GM12873 (cell line): ENCODE data around the gene FYCO1.

Experiments
- CTCF ChIP-seq: IDR thresholded peaks from 2 replicates; pipeline ENCODE4 v1.5.1; 2012; ENCODE audit warnings: low read depth, mild to moderate bottlenecking, moderate library complexity, low read length, control low read depth; ENCODE audit not compliant: insufficient read depth; ENCODE audit errors: missing control alignments

The FYCO1 gene

DNA sequence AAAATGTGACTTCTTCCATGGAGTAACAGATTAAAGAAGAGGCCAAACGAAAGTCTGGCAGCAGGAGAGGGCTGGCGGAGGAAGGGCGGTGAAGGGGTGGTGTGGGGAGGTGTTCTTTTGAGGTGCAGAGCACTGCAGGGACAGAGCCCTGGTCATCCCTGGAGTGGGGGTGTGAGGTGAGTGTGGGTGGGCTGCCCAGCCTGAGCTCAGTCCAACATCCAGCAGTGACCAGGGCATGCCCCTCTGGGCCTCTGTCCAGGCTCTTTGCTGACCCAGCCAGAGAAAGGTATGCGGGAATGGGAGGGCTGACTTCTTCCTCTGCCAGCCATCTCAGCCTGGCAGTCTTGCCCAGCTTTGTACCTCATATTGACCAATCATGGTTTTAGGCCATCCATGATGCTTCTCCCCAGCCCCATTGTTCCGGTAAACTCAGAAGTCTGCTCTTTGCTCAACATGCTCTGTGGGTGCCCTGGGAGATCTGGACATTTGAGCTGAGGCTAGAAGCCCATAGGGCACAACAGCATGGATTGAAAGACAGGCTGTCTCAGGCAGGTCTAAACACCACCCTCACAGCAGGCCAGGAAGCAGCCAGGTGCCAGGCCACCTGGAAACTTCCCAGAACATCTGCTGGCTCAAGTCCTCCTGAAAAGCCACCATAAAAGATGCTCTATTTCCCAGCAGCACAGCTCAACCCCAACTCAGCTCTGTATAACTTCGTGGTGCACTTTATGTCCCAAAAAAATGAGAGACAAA, 78.3 kb downstream of the FYCO1 start:
- TF ChIP-seq CTCF = no peak

- no peak for TF ChIP-seq CTCF
Observed at GRCh38 chr3:45915518-45916231, 79.9 kb downstream of the FYCO1 start.

DNA sequence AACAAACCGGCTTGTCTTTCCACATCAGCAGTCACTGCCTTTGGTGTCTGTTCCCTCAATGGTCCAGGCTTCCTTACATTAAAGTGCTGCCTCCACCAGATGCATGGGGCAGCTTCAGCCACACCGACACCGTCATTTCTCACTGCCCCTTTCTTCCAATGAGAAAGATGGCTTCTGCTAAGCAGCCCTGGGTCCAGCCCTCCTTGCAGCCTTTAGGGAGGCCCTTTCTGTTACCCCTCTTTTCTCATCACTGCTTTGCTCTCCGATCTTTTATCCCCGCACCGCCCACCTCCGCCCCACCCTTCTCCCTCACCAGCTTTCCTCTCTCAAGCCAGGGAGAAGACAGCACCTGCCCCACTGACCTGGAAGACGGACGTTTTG, 80.6 kb downstream of the FYCO1 start:
- TF ChIP-seq CTCF = no peak

DNA sequence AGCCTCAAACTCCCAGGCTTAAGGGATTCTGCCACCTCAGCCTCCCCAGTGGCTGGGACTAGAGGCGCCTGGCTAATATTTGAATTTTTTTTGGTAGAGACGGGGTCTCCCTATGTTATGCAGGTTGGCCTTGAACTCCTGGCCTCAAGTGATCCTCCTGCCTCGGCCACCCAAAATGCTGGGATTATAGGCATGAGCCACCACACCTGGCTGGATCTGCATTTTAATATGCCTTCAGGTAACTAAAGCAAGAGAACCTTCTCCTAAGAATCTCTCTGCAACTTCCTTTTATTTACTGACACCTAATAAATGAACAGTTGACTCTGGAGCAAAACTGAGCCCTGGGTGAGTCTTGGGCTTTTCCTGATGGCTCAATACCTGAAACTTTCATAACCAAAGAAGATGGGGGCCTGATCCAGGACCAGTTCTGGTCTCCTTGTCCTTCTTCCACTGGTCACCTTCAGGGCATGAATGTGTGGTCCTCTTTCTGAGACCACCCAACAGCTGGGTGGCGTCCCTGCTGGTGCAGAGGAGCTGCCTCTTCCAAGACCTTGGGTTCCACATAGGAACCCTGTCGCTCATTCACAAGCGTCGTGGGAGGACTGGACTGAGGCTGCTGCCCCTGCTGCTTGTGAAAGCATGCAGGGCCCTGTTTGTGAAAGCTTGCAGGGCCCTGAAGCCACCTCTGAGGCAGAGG, 81.1 kb downstream of the FYCO1 start:
- TF ChIP-seq CTCF = no peak

DNA sequence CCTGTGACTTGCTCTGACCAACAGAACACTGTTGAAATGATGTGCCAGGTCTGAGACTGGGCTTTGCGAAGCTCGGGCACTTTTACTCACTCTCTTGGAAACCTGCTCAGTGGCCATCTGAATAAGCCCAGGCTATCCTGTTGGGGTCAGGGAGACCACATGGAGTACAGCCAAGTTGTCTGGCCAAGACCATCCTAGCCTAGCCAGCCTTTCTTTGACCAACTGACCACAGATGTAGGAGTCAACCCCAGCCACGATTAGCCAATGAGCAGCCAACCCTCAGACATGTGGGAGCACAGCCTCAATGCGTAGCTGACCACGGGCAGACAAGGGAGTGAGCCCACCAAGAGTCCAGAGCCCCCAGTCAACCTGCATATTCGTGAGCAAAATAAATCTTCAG, 83.2 kb downstream of the FYCO1 start:
- TF ChIP-seq CTCF = no peak

DNA sequence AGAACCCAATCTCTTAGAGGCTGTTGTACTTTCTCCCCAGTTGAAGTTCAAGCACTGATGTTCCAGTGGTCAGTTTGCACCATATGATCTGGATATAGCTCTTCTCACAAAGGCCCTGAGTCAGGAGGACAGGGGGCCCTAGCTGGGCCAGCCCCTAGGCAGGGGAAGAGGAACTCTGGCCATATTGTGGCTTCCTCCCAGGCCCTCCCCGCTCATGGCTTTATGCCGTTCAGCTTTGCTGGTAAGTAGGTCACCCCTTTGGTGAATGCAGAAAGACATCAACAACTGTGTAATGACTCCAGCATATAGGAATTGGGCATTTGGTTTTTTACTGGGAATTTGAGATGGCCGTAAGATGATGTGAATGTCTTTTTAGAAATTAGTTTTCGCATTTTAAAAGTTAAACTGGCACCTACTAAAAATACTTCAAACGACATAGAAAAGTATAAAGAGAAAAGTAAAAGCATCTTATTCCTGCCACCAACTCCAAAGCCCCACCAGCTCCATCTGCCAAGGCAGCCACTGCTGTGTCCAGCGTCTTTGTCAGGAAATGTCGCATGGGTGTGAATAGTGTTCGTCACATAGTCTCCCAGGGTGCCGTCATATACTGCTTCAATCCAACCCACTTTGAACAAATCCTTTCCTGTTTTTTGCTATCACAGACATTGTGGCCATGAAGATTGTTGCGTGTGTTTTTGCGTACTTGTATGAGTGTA, 84.0 kb downstream of the FYCO1 start:
- TF ChIP-seq CTCF = no peak

GRCh38 chr3:45910892-45911291, 84.7 kb downstream of the FYCO1 start:
- TF ChIP-seq CTCF = no peak
